ENCODE data around the gene NDRG4. TPM values are rescaled to one million over a fixed set of nuclear protein-coding genes. Genes with fewer than 3 reads are reported as not detected.

NDRG4 gene
- total RNA-seq, 1 experiment from 2014 or later: 4.8 TPM

DNA sequence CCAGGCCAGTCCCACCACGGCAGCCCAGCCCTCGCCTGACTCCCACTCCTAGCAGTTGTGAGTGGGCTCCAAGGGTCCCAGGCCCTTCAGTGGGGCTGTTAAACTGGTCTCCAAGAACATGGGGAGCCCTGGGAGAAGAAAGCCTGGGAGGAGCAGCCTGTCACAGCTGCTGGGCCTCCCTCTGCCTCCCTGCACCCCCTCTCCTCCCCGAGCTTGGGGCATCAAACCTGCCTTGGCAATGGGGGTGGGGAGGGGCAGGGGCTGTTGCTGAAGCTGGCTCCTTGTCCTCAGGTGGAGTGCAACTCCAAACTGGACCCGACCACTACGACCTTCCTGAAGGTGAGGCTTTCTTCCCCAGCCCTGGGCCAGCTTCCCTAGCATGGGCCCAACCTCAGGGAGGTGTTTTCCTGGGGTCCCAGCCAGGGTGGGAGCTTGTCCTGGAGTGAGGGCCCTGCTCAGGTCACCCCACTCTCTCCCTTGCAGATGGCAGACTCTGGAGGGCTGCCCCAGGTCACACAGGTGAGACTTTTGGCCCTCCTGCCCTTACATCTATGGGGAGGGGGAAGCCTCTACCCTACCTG, 8.8 kb downstream of the NDRG4 start:
- CTCF ChIA-PET: no interaction called here
- Histone ChIP-seq H3K27ac (no peak overlapping the region), H3K4me1 (replicated peaks; ENCODE audit: insufficient read depth) (no peaks in the 10 kb centered on the region), H3F3A (ENCODE audit: insufficient read depth, low read depth) (no peaks in the 10 kb centered on the region; the same call in 1 of the 2 replicates), H3K27me3 (ENCODE audit: insufficient read depth, low read depth) (no peaks in the 10 kb centered on the region), H3K9me2 (ENCODE audit: insufficient read depth) (no peaks in the 10 kb centered on the region), H3K9me3 (ENCODE audit: insufficient read depth, low read depth) (no peaks in the 10 kb centered on the region), H3K36me3 (ENCODE audit: low read depth) (no peaks in the 10 kb centered on the region), H3K79me2 (ENCODE audit: low read depth) (peaks cover 6% of the 10 kb centered on the region), H3K4me2 (no peak overlapping the region), H3K4me3 (no peak overlapping the region), H4K20me1 (ENCODE audit: insufficient read depth) (0 out of 2 replicates have a peak, but pooled peaks cover 5% of the 10 kb centered on the region), H2AFZ (no peak overlapping the region)
- POLR2A ChIA-PET (ENCODE audit: unreplicated experiment): no interaction called here
- no peak for TF ChIP-seq EZH2 (IDR thresholded peaks at IDR 0.05; ENCODE audit: low read depth)
- TF ChIP-seq, protein P1, sequence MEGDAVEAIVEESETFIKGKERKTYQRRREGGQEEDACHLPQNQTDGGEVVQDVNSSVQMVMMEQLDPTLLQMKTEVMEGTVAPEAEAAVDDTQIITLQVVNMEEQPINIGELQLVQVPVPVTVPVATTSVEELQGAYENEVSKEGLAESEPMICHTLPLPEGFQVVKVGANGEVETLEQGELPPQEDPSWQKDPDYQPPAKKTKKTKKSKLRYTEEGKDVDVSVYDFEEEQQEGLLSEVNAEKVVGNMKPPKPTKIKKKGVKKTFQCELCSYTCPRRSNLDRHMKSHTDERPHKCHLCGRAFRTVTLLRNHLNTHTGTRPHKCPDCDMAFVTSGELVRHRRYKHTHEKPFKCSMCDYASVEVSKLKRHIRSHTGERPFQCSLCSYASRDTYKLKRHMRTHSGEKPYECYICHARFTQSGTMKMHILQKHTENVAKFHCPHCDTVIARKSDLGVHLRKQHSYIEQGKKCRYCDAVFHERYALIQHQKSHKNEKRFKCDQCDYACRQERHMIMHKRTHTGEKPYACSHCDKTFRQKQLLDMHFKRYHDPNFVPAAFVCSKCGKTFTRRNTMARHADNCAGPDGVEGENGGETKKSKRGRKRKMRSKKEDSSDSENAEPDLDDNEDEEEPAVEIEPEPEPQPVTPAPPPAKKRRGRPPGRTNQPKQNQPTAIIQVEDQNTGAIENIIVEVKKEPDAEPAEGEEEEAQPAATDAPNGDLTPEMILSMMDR (conservative IDR thresholded peaks at IDR 0.05): no peak
- BruUV-seq (replicated peaks): no TSS peak
- DNase-seq: no peak
- intact Hi-C loops (cut with micrococcal nuclease; ENCODE audit: unreplicated experiment): no loop called here

DNA sequence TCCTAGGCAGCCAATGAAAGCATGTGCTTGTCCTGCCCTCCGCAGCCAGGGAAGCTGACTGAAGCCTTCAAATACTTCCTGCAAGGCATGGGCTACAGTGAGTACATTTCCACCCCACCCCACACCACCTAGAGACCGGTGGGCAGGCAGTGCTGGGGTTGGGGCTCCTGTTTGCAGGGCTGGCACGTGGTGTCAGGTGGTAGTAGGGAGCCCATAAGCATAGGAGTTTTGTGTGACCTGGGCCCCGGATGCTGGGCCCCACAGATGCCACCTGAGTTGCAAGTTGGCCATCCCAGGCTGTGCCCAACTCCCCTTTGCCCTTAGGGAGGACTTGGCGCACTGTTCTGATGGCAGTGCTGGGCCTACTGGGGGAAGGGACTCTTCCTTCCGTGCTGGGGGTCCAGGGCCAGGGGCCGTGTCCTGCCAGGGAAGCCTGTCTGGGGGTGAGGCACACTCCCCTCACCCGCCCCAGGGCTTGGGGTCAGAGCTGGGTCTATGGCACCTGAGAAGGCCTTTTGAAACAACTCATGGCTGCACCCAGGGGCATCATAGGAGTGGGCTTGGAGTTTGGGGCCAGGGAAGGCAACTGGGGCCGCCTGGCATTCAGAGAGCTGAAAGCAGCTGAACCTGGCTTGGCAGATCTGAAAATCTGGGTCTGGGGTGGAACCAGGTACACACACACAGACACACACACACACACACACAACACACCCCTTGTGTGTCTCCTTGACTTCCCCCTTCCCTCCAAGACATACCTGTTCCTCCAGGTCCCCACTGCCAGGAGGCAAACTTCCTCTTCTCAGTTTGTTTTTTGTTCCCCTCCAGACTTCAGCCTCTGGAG, 9.5 kb downstream of the NDRG4 start:
- no peaks in the 10 kb centered on the region for H3K9me2 ChIP-seq (ENCODE audit: insufficient read depth)
- H3K9me3 ChIP-seq (ENCODE audit: insufficient read depth, low read depth): no peaks in the 10 kb centered on the region
- H4K20me1 ChIP-seq (ENCODE audit: insufficient read depth): 0 out of 2 replicates have a peak, but pooled peaks cover 5% of the 10 kb centered on the region
- H3K4me1 ChIP-seq (replicated peaks; ENCODE audit: insufficient read depth): peaks cover 6% of the 10 kb centered on the region; the same call in 1 of the 2 replicates
- TF ChIP-seq, protein P1 (conservative IDR thresholded peaks at IDR 0.05): no peak
- no peak for TF ChIP-seq EZH2 (IDR thresholded peaks at IDR 0.05; ENCODE audit: low read depth)
- H3K27ac ChIP-seq: no peak overlapping the region
- H3K27me3 ChIP-seq (ENCODE audit: insufficient read depth, low read depth): no peaks in the 10 kb centered on the region
- peaks cover 13% of the 10 kb centered on the region for H3K79me2 ChIP-seq (ENCODE audit: low read depth)
- no peak overlapping the region for H3K4me3 ChIP-seq
- CTCF ChIA-PET: no interaction called here
- DNase-seq: no peak
- peaks cover 2% of the 10 kb centered on the region; the same call in 1 of the 2 replicates for H3F3A ChIP-seq (ENCODE audit: insufficient read depth, low read depth)
- H3K36me3 ChIP-seq (ENCODE audit: low read depth): no peaks in the 10 kb centered on the region
- H2AFZ ChIP-seq: no peak overlapping the region
- BruUV-seq (replicated peaks): no TSS peak
- POLR2A ChIA-PET (ENCODE audit: unreplicated experiment): no interaction called here
- intact Hi-C loops (cut with micrococcal nuclease; ENCODE audit: unreplicated experiment): loop anchor here (10.0 kb wide), 2 partner anchors 125 to 485 kb away; partner anchors contain the start of gene MMP15
- no peak overlapping the region for H3K4me2 ChIP-seq

DNA sequence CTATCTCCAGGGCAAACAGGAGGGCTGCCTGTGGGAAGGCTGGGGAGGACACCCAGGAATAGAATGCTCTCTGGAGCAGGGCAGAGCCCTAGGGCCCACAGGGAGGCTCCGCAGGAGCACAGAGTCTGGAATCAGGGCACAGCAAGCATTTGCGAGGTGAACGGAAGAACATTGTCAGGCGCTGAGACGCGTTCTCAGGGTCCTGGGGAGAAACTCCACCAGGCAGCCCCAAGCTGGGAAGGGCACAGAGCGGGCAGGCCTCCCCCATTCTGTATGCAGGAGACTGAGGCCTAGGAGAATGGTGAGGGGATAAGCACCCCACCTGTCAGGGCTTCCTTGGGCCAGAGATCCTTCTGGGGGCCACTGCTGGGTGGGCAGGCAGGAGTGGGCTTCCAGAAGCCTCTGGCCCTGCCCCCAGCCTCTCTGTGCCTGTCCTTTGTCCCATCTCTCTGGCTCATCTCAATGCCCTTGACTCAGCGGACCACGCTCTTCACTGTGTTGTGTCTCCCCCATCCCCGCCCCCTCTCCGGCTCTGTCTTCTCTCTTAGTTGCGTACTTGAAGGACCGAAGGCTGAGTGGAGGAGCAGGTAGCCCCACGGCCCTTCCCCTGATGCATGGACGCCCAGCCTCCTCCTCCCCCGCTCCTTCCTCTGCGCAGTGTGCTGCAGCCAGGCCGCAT, 10.3 kb downstream of the NDRG4 start:
- BruUV-seq (replicated peaks): no TSS peak
- intact Hi-C loops (cut with micrococcal nuclease; ENCODE audit: unreplicated experiment): loop anchor here (10.0 kb wide), 2 partner anchors 125 to 485 kb away; partner anchors contain the start of gene MMP15
- ChIA-PET POLR2A (ENCODE audit: unreplicated experiment) (no interaction called here), CTCF (no interaction called here)
- Histone ChIP-seq H3K4me1 (replicated peaks; ENCODE audit: insufficient read depth) (peaks cover 6% of the 10 kb centered on the region; the same call in 1 of the 2 replicates), H3F3A (ENCODE audit: insufficient read depth, low read depth) (0 out of 2 replicates have a peak, but pooled peaks cover 8% of the 10 kb centered on the region), H4K20me1 (ENCODE audit: insufficient read depth) (0 out of 2 replicates have a peak, but pooled peaks cover 5% of the 10 kb centered on the region), H3K79me2 (ENCODE audit: low read depth) (peaks cover 20% of the 10 kb centered on the region), H3K9me2 (ENCODE audit: insufficient read depth) (no peaks in the 10 kb centered on the region), H2AFZ (no peak overlapping the region), H3K36me3 (ENCODE audit: low read depth) (no peaks in the 10 kb centered on the region), H3K4me2 (no peak overlapping the region), H3K27ac (no peak overlapping the region), H3K27me3 (ENCODE audit: insufficient read depth, low read depth) (no peaks in the 10 kb centered on the region), H3K9me3 (ENCODE audit: insufficient read depth, low read depth) (no peaks in the 10 kb centered on the region), H3K4me3 (no peak overlapping the region)
- no peak for DNase-seq
- TF ChIP-seq, protein P1 (conservative IDR thresholded peaks at IDR 0.05): no peak
- TF ChIP-seq EZH2 (IDR thresholded peaks at IDR 0.05; ENCODE audit: low read depth): no peak
